GM18861 (cell line): ENCODE measurements around the gene CHRNB4.
"Not testable (repeated sequence)": the region's sequence is repeated elsewhere in the genome, so short reads cannot be mapped to it uniquely, and the experiment has no call there.

ENCODE experiments used
- ATAC-seq: cut with Tn5 transposase; IDR thresholded peaks from one replicate; pipeline ENCODE4 v1.9.1; 2021; ENCODE audit not compliant: unreplicated experiment

The CHRNB4 gene, protein sequence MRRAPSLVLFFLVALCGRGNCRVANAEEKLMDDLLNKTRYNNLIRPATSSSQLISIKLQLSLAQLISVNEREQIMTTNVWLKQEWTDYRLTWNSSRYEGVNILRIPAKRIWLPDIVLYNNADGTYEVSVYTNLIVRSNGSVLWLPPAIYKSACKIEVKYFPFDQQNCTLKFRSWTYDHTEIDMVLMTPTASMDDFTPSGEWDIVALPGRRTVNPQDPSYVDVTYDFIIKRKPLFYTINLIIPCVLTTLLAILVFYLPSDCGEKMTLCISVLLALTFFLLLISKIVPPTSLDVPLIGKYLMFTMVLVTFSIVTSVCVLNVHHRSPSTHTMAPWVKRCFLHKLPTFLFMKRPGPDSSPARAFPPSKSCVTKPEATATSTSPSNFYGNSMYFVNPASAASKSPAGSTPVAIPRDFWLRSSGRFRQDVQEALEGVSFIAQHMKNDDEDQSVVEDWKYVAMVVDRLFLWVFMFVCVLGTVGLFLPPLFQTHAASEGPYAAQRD

DNA sequence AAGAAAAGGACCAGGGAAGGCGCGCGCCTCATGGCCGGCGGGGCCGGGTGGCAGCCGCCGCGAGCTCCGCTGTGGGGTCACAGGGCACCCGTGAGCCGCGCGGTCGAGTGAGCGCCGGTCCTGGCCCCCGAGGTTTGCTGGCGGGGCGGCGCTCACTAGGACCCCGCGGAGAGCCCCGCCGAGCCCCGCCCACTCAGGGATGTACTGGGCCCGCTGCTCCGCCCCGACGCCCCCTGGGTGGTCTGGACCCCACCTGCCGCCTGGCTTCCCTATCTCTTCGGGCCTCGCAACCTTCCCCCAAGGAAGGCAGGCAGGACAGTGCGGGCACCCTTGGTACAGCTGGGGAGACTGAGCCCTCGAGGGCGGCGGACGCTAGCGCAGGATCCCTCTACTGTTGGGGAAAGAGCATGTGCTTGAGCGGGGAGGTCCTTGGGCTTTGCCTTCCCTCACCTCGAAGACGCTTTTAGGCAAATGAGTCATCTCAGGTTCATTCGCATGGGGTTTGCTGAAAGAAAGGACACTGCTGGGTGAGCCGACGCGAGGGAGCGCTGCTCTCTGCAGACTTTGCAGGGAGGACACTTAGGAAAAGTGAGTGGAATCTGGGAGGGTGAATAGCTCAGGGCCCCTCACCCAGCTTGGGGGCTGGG, at the start of gene CHRNB4:
TSS of gene CHRNB4 (minus strand) at position 109 of the 647 bp plus-strand sequence. CDS start at position 32, 77 bp downstream.
- ATAC-seq = no peak

DNA sequence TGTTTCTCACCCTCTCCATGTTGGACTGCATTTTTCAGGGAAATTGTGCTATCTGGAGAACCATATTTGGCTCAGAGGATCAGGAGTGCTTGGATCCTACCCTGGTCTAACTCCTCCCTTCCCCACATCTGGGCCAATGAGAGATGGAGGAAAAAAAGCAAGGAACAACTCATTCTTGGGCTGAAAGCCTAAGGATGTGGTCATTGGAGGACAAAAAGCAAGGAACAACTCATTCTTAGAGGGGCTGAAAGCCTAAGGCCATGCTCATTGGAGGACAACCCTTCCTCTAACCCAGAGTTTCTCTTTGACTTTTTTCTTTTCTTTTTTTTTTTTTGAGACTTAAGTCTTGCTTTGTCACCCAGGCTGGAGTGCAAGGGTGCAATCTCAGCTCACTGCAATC, 48.6 kb upstream of the CHRNB4 start:
- no peak for ATAC-seq

DNA sequence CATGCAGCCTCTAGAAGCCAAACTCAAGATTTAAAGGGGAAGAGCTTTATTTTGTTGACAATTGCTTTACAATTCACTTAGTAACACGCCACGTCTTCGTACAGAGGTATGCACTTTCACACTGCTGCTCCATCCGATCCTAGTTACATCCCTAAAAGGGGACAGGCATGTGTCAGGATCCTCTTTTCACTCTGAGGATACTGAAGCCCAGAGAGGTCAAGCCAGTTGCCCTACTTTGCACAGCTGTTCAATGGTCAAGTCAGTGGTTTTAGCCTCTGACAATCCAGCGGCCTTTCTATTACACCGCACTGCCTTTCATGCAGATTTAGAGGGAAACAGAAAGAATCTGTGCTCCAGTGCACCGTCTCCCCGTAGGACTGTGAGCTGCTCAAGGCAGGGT, 44.9 kb upstream of the CHRNB4 start:
- no peak for ATAC-seq

DNA sequence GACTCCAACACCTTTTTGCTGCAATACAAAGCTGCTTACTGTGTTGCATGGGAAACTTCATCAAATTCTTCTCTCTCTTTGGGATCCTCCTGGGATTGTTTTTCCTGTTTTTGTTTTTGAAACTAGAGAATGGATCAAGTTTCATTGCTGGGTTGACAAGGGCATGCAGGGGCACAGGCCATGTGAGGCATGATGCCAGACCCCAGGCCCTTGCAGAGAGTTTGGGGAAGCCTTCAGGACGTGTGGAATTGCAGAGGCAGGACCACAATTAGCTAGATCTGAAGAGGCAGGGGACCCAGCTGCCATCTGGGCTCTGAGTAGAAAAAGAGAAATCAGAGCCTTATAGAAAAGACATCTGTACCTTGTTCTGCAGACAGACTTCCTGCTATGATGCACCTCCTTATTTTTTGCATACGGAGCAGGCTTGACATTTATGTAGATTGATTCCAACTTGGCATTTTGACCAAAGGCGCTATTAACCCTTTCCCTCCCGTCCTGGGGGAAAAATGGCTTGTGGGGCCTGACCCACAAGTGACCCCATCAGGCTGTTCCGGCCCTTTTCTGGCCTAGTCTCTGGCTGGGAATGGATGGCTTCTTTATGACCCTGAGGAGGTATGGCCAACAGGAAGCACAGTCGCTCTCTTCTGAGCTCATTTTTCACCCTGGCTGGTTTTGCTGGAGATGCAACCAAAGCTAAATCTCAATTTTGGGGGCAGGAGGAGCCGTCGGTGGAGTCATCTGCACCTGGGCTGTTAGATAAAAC, 44.3 kb upstream of the CHRNB4 start:
- no peak for ATAC-seq

DNA sequence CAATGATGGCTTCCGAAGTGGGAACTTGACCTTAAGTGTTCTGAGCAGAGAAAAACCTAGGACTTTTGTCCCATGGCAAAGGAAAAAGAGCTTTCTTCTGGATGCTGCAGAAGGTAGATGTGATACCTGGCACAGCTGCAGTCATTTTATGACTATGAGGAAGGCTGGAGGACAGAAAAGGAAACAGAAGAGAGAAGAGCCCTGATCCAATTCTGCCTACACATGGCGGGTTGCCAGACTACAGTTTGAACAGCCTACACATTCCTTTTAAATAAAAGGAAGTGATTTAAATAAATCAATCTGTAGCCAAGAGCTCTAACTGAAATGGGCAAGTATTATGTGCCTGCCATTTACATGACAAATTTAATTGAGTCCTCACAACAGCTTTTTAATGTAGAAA, 43.6 kb upstream of the CHRNB4 start:
- no peak for ATAC-seq

DNA sequence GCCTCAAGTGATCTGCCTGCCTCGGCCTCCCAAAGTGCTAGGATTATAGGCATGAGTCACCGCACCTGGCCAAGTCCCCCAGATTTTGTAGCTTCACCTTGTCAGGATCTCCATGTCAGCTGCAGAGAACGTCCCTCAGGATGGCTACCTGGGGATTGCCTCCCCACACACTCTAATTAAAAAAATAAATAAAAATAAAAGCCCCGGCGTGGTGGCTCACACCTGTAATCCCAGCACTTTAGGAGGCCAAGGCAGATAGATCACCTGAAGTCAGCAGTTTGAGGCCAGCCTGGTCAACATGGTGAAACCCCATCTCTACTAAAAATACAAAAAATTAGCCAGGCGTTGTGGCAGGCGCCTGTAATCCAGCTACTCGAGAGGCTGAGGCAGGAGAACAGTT, 42.6 kb upstream of the CHRNB4 start:
- not testable (repeated sequence) for ATAC-seq

DNA sequence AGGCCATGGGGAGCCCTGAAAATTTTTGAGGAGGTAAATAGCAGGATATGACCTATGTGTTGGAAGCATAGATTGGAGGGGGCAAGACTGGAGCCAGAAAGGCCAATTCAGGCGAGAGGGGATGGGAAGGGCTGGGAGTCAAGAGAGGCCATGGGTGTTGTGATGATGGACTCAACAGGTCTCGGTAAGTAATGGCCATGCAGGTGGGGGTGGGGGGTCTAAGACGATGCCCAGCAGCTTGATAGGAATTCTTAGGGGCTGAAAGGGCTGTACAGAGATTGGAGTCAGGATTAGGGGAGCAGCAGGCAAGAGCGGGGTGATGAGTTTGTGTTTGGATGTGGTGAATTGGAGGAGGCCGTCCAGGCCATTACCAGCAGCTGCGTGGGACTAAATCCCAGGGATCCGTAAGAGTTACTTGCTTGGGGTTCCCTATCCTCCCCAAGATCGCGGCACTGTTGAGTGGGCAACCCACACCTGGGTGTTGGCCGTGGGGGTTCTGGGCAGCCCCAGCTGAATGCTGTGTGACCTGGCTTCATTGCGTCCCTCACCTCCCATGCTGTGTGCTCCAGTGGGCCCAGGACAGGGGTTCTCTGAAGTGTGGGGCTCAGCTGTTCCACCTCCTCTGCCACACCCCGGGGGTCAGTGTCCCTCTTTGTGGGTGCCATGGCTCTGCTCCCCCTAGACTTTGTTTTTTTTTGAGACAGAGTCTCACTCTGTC, 41.8 kb upstream of the CHRNB4 start:
- no peak for ATAC-seq

DNA sequence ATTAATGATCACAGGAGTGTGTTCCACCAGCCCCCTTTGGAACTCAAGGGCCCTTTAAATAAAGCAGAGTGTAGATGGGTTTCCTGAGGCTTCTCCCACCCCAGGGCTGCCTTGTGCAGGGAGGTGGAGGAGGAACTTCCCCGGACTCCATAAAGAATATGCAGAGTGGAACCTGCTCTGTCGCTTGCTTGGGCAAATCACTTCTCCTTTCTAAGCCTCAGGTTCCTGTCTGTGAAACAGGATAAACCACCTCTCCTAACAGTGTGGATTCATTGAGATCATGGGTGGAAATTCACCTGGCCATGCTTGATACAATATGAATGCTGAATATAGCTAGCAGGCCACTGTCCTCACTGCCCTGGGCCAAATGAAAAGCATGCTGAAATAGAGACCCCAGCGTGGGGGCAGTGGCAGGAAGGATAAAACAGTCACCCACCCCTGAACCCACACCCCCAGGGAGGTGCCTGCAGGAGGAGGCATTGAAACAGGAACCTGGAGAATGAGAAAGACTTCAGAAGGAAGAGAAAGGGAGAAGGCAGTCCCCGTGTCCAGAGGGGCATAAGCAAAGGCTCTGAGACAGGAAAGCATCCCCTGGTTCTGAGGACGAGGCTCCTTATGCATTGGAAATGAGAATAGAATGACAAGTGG, 41.1 kb upstream of the CHRNB4 start:
- no peak for ATAC-seq

DNA sequence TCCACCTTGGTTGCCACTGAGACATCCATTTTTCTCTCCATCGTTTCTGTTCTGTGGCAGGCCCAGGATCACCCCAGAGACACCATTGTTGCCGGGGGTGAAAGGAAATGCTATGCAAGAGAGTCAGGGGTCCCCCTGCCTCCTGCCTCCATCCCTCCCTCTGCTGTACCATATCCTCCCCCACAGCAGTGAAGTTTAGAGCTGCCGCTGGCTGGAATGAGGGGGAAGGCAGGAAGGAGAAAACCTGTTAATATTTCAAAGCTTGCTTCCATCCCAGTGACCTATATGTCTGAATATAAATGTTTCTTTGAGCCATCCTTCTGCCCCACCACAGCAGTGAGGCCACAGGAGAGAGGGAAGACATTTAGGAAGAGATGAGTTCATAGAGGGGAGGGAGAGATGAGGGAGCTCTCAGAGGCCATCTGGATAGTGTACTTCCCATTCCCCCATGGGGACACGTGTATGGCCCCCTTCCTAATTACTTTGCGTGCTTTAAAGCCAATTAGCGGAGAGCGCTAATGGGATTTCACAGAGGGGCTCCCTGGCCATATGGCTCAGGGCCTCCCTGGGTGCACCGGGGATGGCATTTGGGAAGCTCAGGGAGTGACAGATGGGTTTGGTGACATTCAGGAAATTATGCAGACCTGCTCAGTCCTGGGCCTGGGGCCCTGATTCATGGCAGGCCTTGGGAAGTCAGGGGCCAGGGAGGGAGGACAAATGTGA, 40.4 kb upstream of the CHRNB4 start:
- no peak for ATAC-seq

DNA sequence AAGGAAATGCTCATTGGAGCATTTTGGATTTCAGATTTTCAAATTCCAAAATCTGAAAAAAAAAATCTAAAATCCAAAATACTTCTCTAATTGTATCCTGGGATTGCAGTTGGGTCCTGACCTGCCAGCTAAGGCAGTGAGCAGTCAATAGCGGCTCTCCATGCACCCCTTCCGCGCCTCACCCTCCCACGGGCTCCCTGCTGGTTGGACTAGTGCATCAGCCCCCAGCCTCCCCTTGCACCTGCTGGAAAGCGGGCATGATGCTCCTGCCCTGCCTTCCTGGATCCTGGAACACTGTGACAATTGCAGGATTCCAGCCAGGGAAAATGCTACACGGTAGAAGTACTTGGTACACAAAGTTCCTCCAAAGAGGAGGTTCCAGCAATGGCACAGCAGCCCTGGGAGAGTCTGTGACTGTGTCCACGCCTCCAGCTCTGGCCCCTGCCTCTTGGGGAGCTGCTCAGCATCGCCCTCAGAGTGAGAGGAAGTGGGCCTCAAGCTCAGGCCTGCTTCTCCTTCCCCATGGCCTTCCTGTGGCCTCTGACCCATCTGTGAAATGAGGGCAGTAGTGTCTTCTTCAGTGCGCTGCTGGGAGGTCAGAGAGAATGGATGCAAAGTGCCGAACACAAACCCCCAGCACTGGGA, 39.5 kb upstream of the CHRNB4 start:
- ATAC-seq = no peak

DNA sequence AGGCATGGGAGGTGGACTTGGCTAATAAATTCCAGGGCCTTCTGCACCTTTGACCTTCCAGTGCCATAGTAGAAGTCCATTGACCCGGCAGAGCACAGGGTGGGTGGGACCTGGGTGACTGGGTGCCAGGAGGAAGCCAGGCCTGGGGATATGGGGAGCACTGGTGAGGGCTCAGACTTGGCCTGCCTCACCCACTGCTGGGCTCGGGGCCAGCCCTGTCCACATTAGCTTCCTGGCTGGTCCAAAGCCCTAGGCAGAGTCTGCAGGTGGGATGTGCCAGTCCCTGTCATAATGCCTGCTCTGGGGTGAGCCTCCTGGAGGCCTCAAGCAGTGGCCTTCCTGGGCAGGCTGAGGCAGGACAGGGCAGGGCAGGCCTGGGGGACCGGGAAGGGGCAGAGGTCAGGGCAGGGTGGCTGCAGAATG, 38.1 kb upstream of the CHRNB4 start:
- no peak for ATAC-seq

DNA sequence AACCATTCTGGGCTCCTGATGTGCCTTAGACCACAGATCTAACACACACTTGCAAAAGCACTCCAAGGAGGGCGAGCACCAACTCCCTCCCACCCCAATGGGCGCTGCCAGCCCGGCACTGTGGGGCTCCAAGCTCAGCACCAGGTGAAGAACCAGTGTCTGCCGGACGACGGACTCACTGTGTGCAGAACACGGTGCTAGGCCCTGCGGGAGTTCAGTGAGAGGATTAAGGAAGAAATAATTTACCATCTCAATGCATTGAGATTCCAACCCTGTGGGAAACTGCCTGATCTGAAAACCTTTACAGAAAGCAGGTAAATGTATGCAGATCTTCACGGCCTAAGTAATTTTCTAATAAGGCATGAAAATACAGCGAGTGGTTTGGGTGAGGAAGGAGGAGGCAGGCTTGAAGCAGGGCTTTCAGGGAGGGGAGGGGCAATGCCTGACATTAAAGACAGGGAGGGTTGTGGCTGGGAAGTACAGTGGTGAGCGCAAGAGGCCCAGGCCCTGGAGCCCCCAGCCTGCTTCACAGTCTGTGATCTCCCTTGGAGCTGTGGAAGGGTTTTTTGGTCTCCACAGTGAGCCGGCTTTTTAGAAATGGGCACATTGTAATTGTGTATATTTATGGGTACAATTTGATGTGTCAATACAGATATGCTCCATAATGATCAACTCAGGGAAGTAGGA, 35.6 kb upstream of the CHRNB4 start:
- ATAC-seq = no peak

DNA sequence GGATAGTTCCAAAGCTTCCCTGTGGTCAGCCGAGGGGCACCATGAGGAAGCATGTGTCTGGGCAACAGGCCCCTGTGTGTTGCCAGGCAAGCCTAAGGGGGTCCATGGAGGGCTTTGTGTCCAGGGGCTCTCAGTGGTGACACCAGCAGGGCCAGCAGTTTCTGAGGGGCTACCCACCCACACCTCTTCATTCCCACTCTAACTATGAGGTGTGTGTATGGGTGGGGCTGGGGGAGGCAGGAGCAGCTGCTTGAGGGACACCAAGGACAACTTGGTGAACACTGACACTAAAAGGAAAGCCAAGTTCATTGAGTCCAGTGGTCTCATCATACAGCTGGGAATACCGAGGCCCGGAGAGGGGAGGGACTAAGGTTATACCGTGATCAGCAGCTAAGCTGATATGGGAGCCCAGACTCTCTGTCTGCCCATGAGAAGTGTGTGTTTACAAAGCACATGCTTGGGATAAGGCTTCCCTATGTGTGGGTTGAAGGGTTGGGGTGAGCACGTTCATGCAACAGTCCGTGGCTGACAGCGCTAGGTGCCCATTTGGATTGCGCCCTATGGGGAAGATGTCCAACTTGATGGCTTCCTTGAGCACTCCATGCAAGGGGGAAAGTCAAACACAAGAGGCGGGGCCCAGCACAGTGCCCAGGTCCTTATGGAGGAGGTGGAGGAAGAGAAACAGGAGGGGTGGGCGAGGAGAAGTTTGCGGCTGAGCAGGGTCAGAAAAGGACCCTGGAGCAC, 34.8 kb upstream of the CHRNB4 start:
- ATAC-seq = no peak

DNA sequence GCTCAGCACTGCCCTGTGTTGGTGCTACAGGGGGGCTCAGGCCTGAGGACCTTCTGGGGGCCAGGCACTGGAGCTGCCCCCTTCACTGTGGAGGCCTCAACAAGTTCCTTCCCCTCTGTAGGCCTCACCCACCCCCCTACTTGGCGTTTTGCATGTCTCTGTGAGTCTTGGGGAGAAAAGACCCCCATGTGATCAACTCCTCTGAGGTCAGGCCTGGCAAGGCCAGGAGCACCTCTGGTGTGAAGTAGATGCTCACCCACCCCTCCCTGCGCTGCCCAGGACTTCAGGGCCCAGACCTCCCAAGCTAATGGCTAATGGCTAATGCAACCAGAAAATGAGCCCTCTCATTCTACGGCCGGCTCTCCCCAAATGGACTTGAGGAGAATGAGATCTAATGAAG, 34.2 kb upstream of the CHRNB4 start:
- ATAC-seq = no peak

DNA sequence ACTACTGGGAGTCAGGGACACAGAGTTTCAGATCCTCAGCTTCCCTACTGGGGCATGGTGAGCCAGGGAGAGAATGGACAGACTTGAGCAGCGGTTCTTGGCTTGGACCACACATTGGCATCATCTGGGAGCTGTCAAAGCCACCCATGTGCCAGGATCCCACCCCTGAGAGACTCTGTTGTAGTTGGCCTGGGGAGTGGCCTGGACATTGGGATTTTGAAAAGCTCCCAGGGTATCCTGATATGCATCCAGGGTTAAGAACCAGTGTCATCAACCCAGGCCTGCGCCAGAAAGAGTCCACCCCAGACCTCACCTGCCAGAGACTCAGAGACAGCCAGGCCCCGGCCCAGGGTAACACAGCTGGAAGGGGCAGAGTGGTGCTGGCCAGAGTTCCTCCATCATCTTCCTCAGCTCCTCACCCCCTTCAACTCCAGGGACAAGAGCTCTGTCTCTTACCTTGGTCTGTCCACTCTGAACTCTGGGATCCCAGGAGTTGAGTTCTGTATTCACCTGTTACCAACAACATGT, 33.0 kb upstream of the CHRNB4 start:
- ATAC-seq = no peak

DNA sequence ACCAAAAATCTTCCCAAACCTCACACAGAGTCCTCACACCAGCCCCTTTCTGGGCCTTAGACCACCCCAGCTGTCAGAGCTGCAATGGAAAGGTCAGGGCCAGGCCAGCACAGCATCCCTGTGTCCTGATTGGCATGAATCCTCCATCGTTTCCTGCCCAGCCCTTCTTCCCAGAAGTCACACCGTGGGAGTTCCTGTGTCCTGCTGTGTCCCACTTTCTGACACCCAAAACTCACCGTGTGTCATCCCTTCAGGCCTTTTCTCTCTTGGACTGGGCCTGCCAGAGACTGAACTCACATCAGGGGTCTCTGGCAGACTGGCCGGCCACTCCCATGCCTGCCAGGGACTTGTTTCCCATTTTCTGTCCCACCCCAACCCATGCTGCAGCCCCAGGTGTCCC, 32.5 kb upstream of the CHRNB4 start:
- ATAC-seq = no peak

DNA sequence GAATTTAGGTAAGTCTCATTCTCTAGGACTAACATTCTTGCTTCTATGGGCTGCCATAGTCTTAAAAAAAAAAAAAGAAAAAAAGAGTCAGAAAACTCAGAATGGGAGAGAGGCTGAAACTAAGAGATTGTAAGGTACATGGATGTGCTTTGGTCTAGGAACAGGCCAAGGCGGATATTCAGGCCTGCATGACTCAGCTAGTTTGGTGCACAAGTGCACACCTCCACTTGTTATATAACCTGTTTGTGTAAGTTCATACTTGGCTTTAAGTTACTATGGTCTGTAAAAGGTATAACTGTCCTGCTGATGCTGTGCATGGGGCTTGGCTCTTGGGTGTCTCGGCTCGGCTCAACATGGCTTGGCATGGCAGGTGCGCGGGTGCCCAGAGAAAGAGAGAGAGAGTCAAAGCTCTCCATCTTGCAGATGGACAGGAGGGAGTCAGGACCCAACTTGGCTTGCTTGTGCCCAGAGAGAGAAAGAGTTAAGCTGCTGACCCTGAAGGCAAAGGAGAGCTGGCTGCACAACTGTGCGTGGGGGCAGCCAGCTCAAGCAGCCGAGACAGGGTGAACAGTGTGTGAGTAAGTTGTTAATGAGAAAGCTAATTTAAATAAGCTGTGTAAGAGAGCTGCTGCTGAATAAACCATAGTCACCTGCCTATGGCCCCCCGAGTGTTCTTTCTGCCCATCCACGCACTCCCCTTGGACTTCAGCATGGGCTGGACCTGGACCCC, 31.4 kb upstream of the CHRNB4 start:
- no peak for ATAC-seq
